HFFc6 (cell line): ENCODE results near the gene CD44. TPM values are rescaled to one million over a fixed set of nuclear protein-coding genes. Genes with fewer than 3 reads are reported as not detected.

Experiments used
- DNase-seq: peaks from one replicate; pipeline ENCODE4 v3.0.0-alpha.2; 2018
- H3K27ac Mint-ChIP-seq: 2 replicates; pipeline ENCODE4 v1.8.0; 2020; ENCODE audit warnings: mild to moderate bottlenecking, mixed read lengths
- H3K27me3 Mint-ChIP-seq: 2 replicates; pipeline ENCODE4 v1.8.0; 2021; ENCODE audit warnings: mild to moderate bottlenecking, moderate library complexity, mixed read lengths; ENCODE audit not compliant: insufficient read depth
- H3K36me3 Mint-ChIP-seq: 2 replicates; pipeline ENCODE4 v1.8.0; 2021; ENCODE audit warnings: low read depth, mixed read lengths
- H3K4me1 Mint-ChIP-seq: 2 replicates; pipeline ENCODE4 v1.8.0; 2020; ENCODE audit warnings: low read depth, mixed read lengths
- H3K4me3 Mint-ChIP-seq: 2 replicates; pipeline ENCODE4 v1.8.0; 2020; ENCODE audit warnings: mild to moderate bottlenecking, moderate library complexity, mixed read lengths
- H3K9me3 Mint-ChIP-seq: 2 replicates; pipeline ENCODE4 v1.8.0; 2020; ENCODE audit warnings: mild to moderate bottlenecking, mixed read lengths
- CTCF ChIP-seq: fragments of 200-600 bp; sonication (generic); IDR thresholded peaks from 2 replicates; pipeline ENCODE4 v1.5.0; 2021; ENCODE audit warnings: antibody characterized with exemption, mild to moderate bottlenecking
- total RNA-seq, 6 experiments: library from RNA; stranded (reverse); fragmentation: NEBNext Ultra II Directional; extraction: Animal tissue kit (Norgen Biotek cat#: 25700); gene quantifications; 2 replicates in 1 of 6; 3 replicates in 5 of 6; pipeline ENCODE4 v1.2.3, GENCODE V29; 2021

CD44 gene
- total RNA-seq, 6 experiments from 2014 or later = 1,912 to 2,221 (median 2,175) TPM

GRCh38 chr11:35135222-35135621 lies 3.7 kb upstream of the CD44 start:
- TF ChIP-seq CTCF = no peak
- Mint-ChIP-seq H3K4me1 (peaks cover 45% of the 10 kb centered on the region), H3K27ac (peak overlapping the region; percentile 58; the same call in 1 of the 2 replicates), H3K36me3 (peaks cover 19% of the 10 kb centered on the region), H3K4me3 (no peak overlapping the region; the same call in none of the 2 replicates), H3K27me3 (peaks cover 18% of the 10 kb centered on the region), H3K9me3 (peaks cover 7% of the 10 kb centered on the region)
- no peak for DNase-seq

GRCh38 chr11:35136311-35136710 lies 2.7 kb upstream of the CD44 start:
- H3K9me3 Mint-ChIP-seq = peaks cover 7% of the 10 kb centered on the region
- no peak for TF ChIP-seq CTCF
- H3K4me3 Mint-ChIP-seq = no peak overlapping the region
- peaks cover 30% of the 10 kb centered on the region for H3K36me3 Mint-ChIP-seq
- H3K27ac Mint-ChIP-seq = no peak overlapping the region
- H3K27me3 Mint-ChIP-seq = peaks cover 22% of the 10 kb centered on the region
- H3K4me1 Mint-ChIP-seq = peaks cover 48% of the 10 kb centered on the region
- no peak for DNase-seq

GRCh38 chr11:35138058-35138457 lies 913 bp upstream of the CD44 start:
- peak overlapping the region; percentile 96 for H3K4me3 Mint-ChIP-seq
- peaks cover 41% of the 10 kb centered on the region for H3K36me3 Mint-ChIP-seq
- H3K4me1 Mint-ChIP-seq = peaks cover 66% of the 10 kb centered on the region
- H3K9me3 Mint-ChIP-seq = peaks cover 7% of the 10 kb centered on the region
- no peak for DNase-seq
- TF ChIP-seq CTCF = no peak
- H3K27ac Mint-ChIP-seq = peak overlapping the region; percentile 91
- peaks cover 32% of the 10 kb centered on the region for H3K27me3 Mint-ChIP-seq

- no peak for DNase-seq
- Mint-ChIP-seq H3K27me3 (peaks cover 33% of the 10 kb centered on the region), H3K9me3 (peaks cover 7% of the 10 kb centered on the region), H3K4me1 (peaks cover 68% of the 10 kb centered on the region), H3K36me3 (peaks cover 46% of the 10 kb centered on the region), H3K27ac (peak overlapping the region; percentile 91), H3K4me3 (peak overlapping the region; percentile 96)
- TF ChIP-seq CTCF = no peak
Measured at GRCh38 chr11:35138606-35138942, 397 bp upstream of the CD44 start.

- no peak for TF ChIP-seq CTCF
- Mint-ChIP-seq H3K27me3 (peaks cover 38% of the 10 kb centered on the region), H3K4me1 (peaks cover 69% of the 10 kb centered on the region), H3K36me3 (peaks cover 55% of the 10 kb centered on the region), H3K4me3 (peak overlapping the region; percentile 96), H3K27ac (peak overlapping the region; percentile 91), H3K9me3 (peaks cover 7% of the 10 kb centered on the region)
- DNase-seq = no peak
Measured at GRCh38 chr11:35139722-35140282, 831 bp downstream of the CD44 start.

- H3K27ac Mint-ChIP-seq = peak overlapping the region; percentile 91
- H3K9me3 Mint-ChIP-seq = peaks cover 7% of the 10 kb centered on the region
- no peak for DNase-seq
- peaks cover 67% of the 10 kb centered on the region for H3K36me3 Mint-ChIP-seq
- H3K27me3 Mint-ChIP-seq = peaks cover 45% of the 10 kb centered on the region
- peak overlapping the region; percentile 96 for H3K4me3 Mint-ChIP-seq
- TF ChIP-seq CTCF = no peak
- H3K4me1 Mint-ChIP-seq = peaks cover 72% of the 10 kb centered on the region
Measured at GRCh38 chr11:35141071-35141470, 2.1 kb downstream of the CD44 start.
